ENCODE data around the gene KRTAP4-6.
"Not testable (repeated sequence)": the region's sequence is repeated elsewhere in the genome, so short reads cannot be mapped to it uniquely, and the experiment has no call there.

The KRTAP4-6 gene

DNA sequence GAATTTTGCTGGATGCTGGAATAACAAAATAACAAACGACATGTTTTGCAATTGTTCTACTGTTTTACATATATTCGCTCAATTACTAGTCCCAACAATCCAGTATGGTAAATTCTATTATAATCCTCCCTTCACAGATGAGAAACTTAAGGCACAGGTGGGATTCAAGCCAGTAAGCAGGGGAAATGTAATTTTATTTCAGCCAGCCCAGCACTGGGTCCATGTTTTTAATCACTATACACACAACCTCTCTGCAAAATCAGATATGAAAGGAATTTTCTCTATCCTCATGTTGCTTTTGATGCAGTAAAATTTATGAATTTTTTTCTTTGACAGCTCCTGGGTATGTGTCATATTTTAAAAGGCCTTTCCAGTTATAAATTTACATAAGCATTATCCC lies 4.9 kb upstream of the KRTAP4-6 start:
- DNase-seq: no peak

- no peak for DNase-seq
Observed at GRCh38 chr17:41144846-41145245, 4.5 kb upstream of the KRTAP4-6 start.

- no peak for DNase-seq
Observed at GRCh38 chr17:41141361-41141760, 1.0 kb upstream of the KRTAP4-6 start.

DNA sequence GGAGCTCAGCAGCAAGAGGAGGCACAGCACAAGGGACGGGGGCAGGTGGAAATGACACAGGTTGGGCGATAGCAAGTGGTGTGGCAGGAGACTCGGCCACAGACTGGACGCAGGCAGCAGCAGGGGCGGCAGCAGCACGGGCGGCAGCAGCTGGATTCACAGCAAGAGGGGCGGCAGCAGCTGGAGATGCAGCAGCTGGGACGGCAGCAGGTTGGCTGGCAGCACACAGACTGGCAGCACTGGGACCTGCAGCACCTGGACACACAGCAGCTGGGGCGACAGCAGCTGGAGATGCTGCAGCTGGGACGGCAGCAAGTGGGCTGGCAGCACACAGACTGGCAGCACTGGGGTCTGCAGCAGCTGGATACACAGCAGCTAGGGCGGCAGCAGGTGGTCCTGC lies 479 bp downstream of the KRTAP4-6 start:
- DNase-seq: not testable (repeated sequence)

- no peak for DNase-seq
Observed at GRCh38 chr17:41133880-41134735, 6.2 kb downstream of the KRTAP4-6 start.

GRCh38 chr17:41131979-41132378 lies 8.4 kb downstream of the KRTAP4-6 start:
- DNase-seq: no peak

- no peak for DNase-seq
Observed at GRCh38 chr17:41127371-41127770, 13.0 kb downstream of the KRTAP4-6 start.

- no peak for DNase-seq
Observed at GRCh38 chr17:41126412-41126811, 13.9 kb downstream of the KRTAP4-6 start.

DNA sequence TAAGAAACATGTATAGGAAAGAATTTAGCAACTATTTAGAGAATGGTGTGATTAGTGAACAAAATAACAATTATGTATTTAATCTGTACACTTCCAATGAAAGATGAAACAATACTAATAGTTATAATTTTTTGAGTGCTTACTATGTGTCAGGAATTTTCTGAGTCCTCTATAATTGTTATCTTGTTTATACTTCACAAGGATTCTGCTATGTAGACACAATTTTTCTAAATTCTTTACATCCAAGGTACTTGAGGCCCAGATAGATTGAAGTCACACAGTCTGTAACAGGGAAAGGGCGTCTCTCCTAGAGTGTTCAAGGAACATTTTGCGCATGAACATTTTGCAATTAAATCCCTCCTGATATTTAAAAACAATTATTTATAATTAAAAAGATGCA lies 15.3 kb downstream of the KRTAP4-6 start:
- no peak for DNase-seq

- DNase-seq: not testable (repeated sequence)
Observed at GRCh38 chr17:41123991-41124371, 16.4 kb downstream of the KRTAP4-6 start, which contains the start of gene KRTAP4-12. KRTAP4-12 (minus strand) TSS chr17:41124182; CDS start chr17:41124122, 60 bp downstream.

DNA sequence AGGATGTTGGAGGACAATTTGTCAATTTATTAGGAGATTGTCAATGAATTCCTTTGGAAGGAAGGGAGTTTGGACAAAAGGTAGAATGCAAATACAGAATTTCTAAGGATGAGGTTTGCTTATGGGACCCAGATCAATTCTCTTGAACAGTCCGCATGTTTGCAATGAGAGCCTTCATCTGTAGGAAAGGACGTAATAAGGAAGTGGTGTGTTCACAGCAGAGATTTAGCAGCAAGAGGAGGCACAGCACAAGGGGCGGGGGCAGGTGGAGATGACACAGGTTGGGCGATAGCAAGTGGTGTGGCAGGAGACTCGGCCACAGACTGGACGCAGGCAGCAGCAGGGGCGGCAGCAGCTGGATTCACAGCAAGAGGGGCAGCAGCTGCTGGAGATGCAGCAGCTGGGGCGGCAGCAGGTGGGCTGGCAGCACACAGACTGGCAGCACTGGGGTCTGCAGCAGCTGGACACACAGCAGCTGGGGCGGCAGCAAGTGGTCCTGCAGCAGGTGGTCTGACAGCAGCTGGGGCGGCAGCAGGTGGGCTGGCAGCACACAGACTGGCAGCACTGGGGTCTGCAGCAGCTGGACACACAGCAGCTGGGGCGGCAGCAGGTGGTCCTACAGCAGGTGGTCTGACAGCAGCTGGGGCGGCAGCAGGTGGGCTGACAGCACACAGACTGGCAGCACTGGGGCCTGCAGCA lies 16.9 kb downstream of the KRTAP4-6 start:
- not testable (repeated sequence) for DNase-seq

- no peak for DNase-seq
Observed at GRCh38 chr17:41121742-41122141, 18.6 kb downstream of the KRTAP4-6 start.

- not testable (repeated sequence) for DNase-seq
Observed at GRCh38 chr17:41119696-41120690, 20.4 kb downstream of the KRTAP4-6 start.

DNA sequence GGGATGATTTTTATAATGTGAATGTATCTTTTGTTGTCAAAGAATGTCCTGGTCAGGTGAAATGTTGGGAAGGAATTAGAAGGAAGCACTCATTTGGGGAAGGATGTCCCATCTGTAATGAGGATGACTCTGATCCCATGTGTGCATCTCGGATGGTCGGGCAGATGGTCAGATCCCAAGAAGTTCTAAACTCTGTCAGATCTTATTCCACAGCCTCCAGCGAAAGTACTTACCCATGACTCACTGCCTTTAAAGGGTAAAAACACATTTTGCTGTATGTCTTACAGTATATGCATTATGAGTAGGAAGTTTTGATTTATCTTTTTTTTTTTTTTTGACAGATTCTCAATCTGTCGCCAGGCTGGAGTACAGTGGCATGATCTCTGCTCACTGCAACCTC lies 21.6 kb downstream of the KRTAP4-6 start:
- no peak for DNase-seq

- not testable (repeated sequence) for DNase-seq
Observed at GRCh38 chr17:41117846-41118386, 22.4 kb downstream of the KRTAP4-6 start, which contains the start of gene KRTAP4-11. KRTAP4-11 (minus strand) TSS chr17:41118373; CDS start chr17:41118315, 58 bp downstream.

- no peak for DNase-seq
Observed at GRCh38 chr17:41116297-41116696, 24.0 kb downstream of the KRTAP4-6 start.

- no peak for DNase-seq
Observed at GRCh38 chr17:41111151-41111885, 29.0 kb downstream of the KRTAP4-6 start.

GRCh38 chr17:41108728-41109386 lies 31.5 kb downstream of the KRTAP4-6 start:
- DNase-seq: not testable (repeated sequence)

DNA sequence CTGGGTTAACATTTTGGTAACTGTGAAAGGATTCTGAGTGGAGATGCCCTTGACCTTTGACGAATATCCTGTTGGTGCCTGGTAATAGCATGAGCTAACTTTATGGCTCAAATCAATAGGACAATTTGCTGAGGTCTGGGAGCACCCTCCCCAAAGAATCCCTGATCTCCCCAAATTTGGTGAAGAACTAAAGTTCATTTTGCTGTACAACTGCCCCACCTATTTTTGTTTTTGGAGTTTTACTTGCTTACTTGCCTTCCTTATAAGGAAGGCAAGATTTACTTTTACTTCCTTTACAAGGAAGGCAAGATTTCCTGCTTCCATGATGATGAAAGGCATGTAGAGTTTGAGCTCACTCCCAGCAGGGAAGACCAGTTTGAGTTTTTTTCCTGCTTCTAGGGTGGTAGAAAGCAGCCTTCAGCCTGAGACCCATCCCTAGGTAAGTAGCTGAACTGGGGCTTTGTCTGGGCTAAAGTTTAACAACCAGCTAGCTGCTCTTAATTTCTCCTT lies 32.3 kb downstream of the KRTAP4-6 start:
- DNase-seq: no peak

- not testable (repeated sequence) for DNase-seq
Observed at GRCh38 chr17:41105347-41105746, 35.0 kb downstream of the KRTAP4-6 start, which contains the start of gene KRTAP4-9. KRTAP4-9 (plus strand) TSS chr17:41105389; CDS start chr17:41105389, 0 bp downstream.

Data from NCI-H1417 treated with DMSO at 0.1 percent for 48 hours (cell line).